Neural progenitor cell (in vitro differentiated cells): ENCODE results near the gene MYO1D. TPM values are rescaled to one million over a fixed set of nuclear protein-coding genes. Genes with fewer than 3 reads are reported as not detected.

Experiments used
- DNase-seq: peaks from one replicate; pipeline ENCODE4 v3.0.0-alpha.2; 2016; ENCODE audit warnings: low spot score
- H2AFZ ChIP-seq: fragments of 200-600 bp; sonication (generic); replicated peaks from 2 replicates; pipeline ENCODE4 v1.6.1; 2016; ENCODE audit warnings: antibody characterized with exemption
- H3F3A ChIP-seq: fragments of 200-600 bp; sonication (generic); 2 replicates; pipeline ENCODE4 v1.6.1; 2016; ENCODE audit warnings: antibody characterized with exemption, low read depth
- H3K27ac ChIP-seq: fragments of 200-600 bp; sonication (generic); 2 replicates; pipeline ENCODE4 v1.5.1; 2016; ENCODE audit warnings: mild to moderate bottlenecking
- H3K27me3 ChIP-seq: fragments of 200-600 bp; sonication (generic); 2 replicates; pipeline ENCODE4 v1.6.1; 2016; ENCODE audit warnings: mild to moderate bottlenecking, moderate library complexity
- H3K36me3 ChIP-seq: fragments of 200-600 bp; sonication (generic); 2 replicates; pipeline ENCODE4 v1.5.1; 2016
- H3K4me1 ChIP-seq: fragments of 200-600 bp; sonication (generic); 2 replicates; pipeline ENCODE4 v1.6.1; 2016; ENCODE audit warnings: mixed run types
- H3K4me2 ChIP-seq: fragments of 200-600 bp; sonication (generic); 2 replicates; pipeline ENCODE4 v1.6.1; 2016
- H3K4me3 ChIP-seq: fragments of 200-600 bp; sonication (generic); 2 replicates; pipeline ENCODE4 v1.5.1; 2016
- H3K79me2 ChIP-seq: fragments of 200-600 bp; sonication (generic); 2 replicates; pipeline ENCODE4 v1.6.1; 2016; ENCODE audit warnings: low read depth
- H3K9ac ChIP-seq: fragments of 200-600 bp; sonication (generic); 2 replicates; pipeline ENCODE4 v1.6.1; 2016
- H3K9me3 ChIP-seq: fragments of 200-600 bp; sonication (generic); 2 replicates; pipeline ENCODE4 v1.5.1; 2016; ENCODE audit warnings: low read depth
- H4K20me1 ChIP-seq: fragments of 200-600 bp; sonication (generic); 2 replicates; pipeline ENCODE4 v1.6.1; 2016; ENCODE audit warnings: low read depth
- H3K27ac Mint-ChIP-seq: 3 replicates; pipeline ENCODE4 v1.8.0; 2021; ENCODE audit warnings: mixed read lengths
- H3K27me3 Mint-ChIP-seq: 2 replicates; pipeline ENCODE4 v1.8.0; 2022; ENCODE audit warnings: low read depth, mild to moderate bottlenecking, inconsistent platforms, moderate library complexity, mixed read lengths; ENCODE audit not compliant: insufficient read depth
- H3K36me3 Mint-ChIP-seq: 3 replicates; pipeline ENCODE4 v1.8.0; 2021; ENCODE audit warnings: mixed read lengths
- H3K4me1 Mint-ChIP-seq: 3 replicates; pipeline ENCODE4 v1.8.0; 2021; ENCODE audit warnings: mixed read lengths
- H3K4me3 Mint-ChIP-seq: 3 replicates; pipeline ENCODE4 v1.8.0; 2021; ENCODE audit warnings: mild to moderate bottlenecking, moderate library complexity, mixed read lengths
- H3K9me3 Mint-ChIP-seq: 3 replicates; pipeline ENCODE4 v1.8.0; 2020; ENCODE audit warnings: mixed read lengths
- CTCF ChIP-seq: fragments of 200-600 bp; sonication (generic); IDR thresholded peaks from 2 replicates; pipeline ENCODE4 v1.5.1; 2017; ENCODE audit warnings: antibody characterized with exemption, mild to moderate bottlenecking
- EZH2 ChIP-seq: fragments of 200-600 bp; sonication (generic); IDR thresholded peaks from 2 replicates; pipeline ENCODE4 v1.6.1; 2017; ENCODE audit warnings: antibody characterized with exemption, mild to moderate bottlenecking, moderate library complexity
- EZH2phosphoT487 ChIP-seq: fragments of 200-600 bp; sonication (generic); IDR thresholded peaks from 2 replicates; pipeline ENCODE4 v1.6.1; 2017; ENCODE audit warnings: antibody characterized with exemption
- total RNA-seq: library from RNA; depleted of rRNA; stranded (reverse); fragments of >200 nt; gene quantifications from 2 replicates; pipeline ENCODE4 v1.2.3, GENCODE V29; 2015; ENCODE audit warnings: low replicate concordance

The MYO1D gene
- total RNA-seq, 1 donor from 2014 or later = 6.2 TPM

- Histone ChIP-seq H2AFZ (no peak overlapping the region), H3K27ac (no peak overlapping the region), H3K9me3 (no peaks in the 10 kb centered on the region), H3K79me2 (no peaks in the 10 kb centered on the region), H3K4me1 (no peaks in the 10 kb centered on the region), H3K4me2 (no peak overlapping the region), H3K36me3 (no peaks in the 10 kb centered on the region), H3K27me3 (no peaks in the 10 kb centered on the region), H3K4me3 (no peak overlapping the region), H4K20me1 (no peaks in the 10 kb centered on the region), H3K9ac (no peak overlapping the region), H3F3A (no peaks in the 10 kb centered on the region)
- no peak overlapping the region for H3K27ac Mint-ChIP-seq
- no peaks in the 10 kb centered on the region for H3K27me3 Mint-ChIP-seq
- no peaks in the 10 kb centered on the region for H3K36me3 Mint-ChIP-seq
- H3K4me1 Mint-ChIP-seq = no peaks in the 10 kb centered on the region
- no peaks in the 10 kb centered on the region for H3K9me3 Mint-ChIP-seq
- TF ChIP-seq EZH2phosphoT487 = no peak
- TF ChIP-seq EZH2 = no peak
- no peak for TF ChIP-seq CTCF
- H3K4me3 Mint-ChIP-seq = no peak overlapping the region
- no peak for DNase-seq
Observed at GRCh38 chr17:32798938-32799337, 78.0 kb downstream of the MYO1D start.

- no peaks in the 10 kb centered on the region for H4K20me1 ChIP-seq
- no peak overlapping the region for H3K4me2 ChIP-seq
- Mint-ChIP-seq H3K27me3 (peaks cover 2% of the 10 kb centered on the region), H3K4me1 (no peaks in the 10 kb centered on the region), H3K9me3 (no peaks in the 10 kb centered on the region), H3K4me3 (no peak overlapping the region), H3K36me3 (no peaks in the 10 kb centered on the region), H3K27ac (no peak overlapping the region)
- H3K9me3 ChIP-seq = no peaks in the 10 kb centered on the region
- no peaks in the 10 kb centered on the region for H3F3A ChIP-seq
- H2AFZ ChIP-seq = no peak overlapping the region
- TF ChIP-seq EZH2phosphoT487 = no peak
- no peak for TF ChIP-seq CTCF
- TF ChIP-seq EZH2 = no peak
- H3K27ac ChIP-seq = no peak overlapping the region
- no peak overlapping the region for H3K9ac ChIP-seq
- H3K4me1 ChIP-seq = no peaks in the 10 kb centered on the region
- no peaks in the 10 kb centered on the region for H3K27me3 ChIP-seq
- no peaks in the 10 kb centered on the region for H3K79me2 ChIP-seq
- no peak overlapping the region for H3K4me3 ChIP-seq
- no peaks in the 10 kb centered on the region for H3K36me3 ChIP-seq
- no peak for DNase-seq
Observed at GRCh38 chr17:32795339-32795979, 81.5 kb downstream of the MYO1D start.

- Histone ChIP-seq H4K20me1 (no peaks in the 10 kb centered on the region), H3K4me2 (no peak overlapping the region), H3K9ac (no peak overlapping the region), H3K4me3 (no peak overlapping the region), H3K79me2 (no peaks in the 10 kb centered on the region), H3K36me3 (no peaks in the 10 kb centered on the region), H3K9me3 (no peaks in the 10 kb centered on the region), H3K4me1 (no peaks in the 10 kb centered on the region), H3F3A (no peaks in the 10 kb centered on the region), H3K27me3 (no peaks in the 10 kb centered on the region), H3K27ac (no peak overlapping the region), H2AFZ (no peak overlapping the region)
- no peak for DNase-seq
- no peaks in the 10 kb centered on the region for H3K9me3 Mint-ChIP-seq
- no peaks in the 10 kb centered on the region for H3K4me1 Mint-ChIP-seq
- peaks cover 2% of the 10 kb centered on the region for H3K27me3 Mint-ChIP-seq
- no peak overlapping the region for H3K27ac Mint-ChIP-seq
- no peak overlapping the region for H3K4me3 Mint-ChIP-seq
- no peaks in the 10 kb centered on the region for H3K36me3 Mint-ChIP-seq
- TF ChIP-seq EZH2phosphoT487 = no peak
- no peak for TF ChIP-seq CTCF
- TF ChIP-seq EZH2 = no peak
Observed at GRCh38 chr17:32794533-32795246, 82.2 kb downstream of the MYO1D start.
